A673 (cell line): Measurements from ENCODE around the gene MYF5. TPM values are rescaled to one million over a fixed set of nuclear protein-coding genes. Genes with fewer than 3 reads are reported as not detected.

Experiments used
- BruUV-seq: library from RNA; stranded (reverse); fragments of 400-500 nt; replicated peaks from 2 replicates; lab custom pipeline; 2021; lab: Mats Ljungman, UMichigan
- CTCF ChIA-PET: fragments of 300-600 bp; sonication (Branson Sonifier 250); formaldehyde crosslinking; loops from one replicate; lab custom pipeline; 2022; ENCODE audit warnings: antibody characterized with exemption; lab: Charles Lee
- POLR2A ChIA-PET: fragments of 300-600 bp; sonication (Branson Sonifier 250); formaldehyde crosslinking; loops from one replicate; lab custom pipeline; 2022; ENCODE audit warnings: antibody characterized with exemption; ENCODE audit not compliant: low non-redundant PET; lab: Charles Lee
- DNase-seq: peaks from one replicate; pipeline ENCODE4 v3.0.0-alpha.2; 2015; ENCODE audit warnings: low spot score
- H3K27ac ChIP-seq: fragments of 200-600 bp; sonication (generic); 2 replicates; pipeline ENCODE4 v1.5.1; 2016; ENCODE audit warnings: mixed run types, low read depth, mild to moderate bottlenecking, mixed read lengths, antibody characterized with exemption, low read length; ENCODE audit not compliant: poor library complexity, severe bottlenecking
- H3K27me3 ChIP-seq: fragments of 200-600 bp; sonication (generic); replicated peaks from 2 replicates; pipeline ENCODE4 v1.6.1; 2017; ENCODE audit warnings: mixed run types, low read depth, mild to moderate bottlenecking, mixed read lengths, antibody characterized with exemption, low read length; ENCODE audit not compliant: insufficient read depth, poor library complexity
- H3K36me3 ChIP-seq: fragments of 200-600 bp; sonication (generic); 2 replicates; pipeline ENCODE4 v1.6.1; 2016; ENCODE audit warnings: mixed run types, mild to moderate bottlenecking, mixed read lengths, antibody characterized with exemption, low read length; ENCODE audit not compliant: insufficient read depth, poor library complexity, severe bottlenecking
- H3K4me1 ChIP-seq: fragments of 200-600 bp; sonication (generic); 2 replicates; pipeline ENCODE4 v1.6.1; 2017; ENCODE audit warnings: mixed run types, mild to moderate bottlenecking, mixed read lengths, antibody characterized with exemption, low read length; ENCODE audit not compliant: insufficient read depth, poor library complexity, severe bottlenecking
- H3K4me3 ChIP-seq: fragments of 200-600 bp; sonication (generic); 2 replicates; pipeline ENCODE4 v1.5.1; 2016; ENCODE audit warnings: low read depth, mixed run types, mild to moderate bottlenecking, mixed read lengths, low read length; ENCODE audit not compliant: poor library complexity, severe bottlenecking
- H3K9me3 ChIP-seq: fragments of 200-600 bp; sonication (generic); 2 replicates; pipeline ENCODE4 v1.6.1; 2016; ENCODE audit warnings: mixed run types, low read depth, mild to moderate bottlenecking, mixed read lengths, antibody characterized with exemption, low read length; ENCODE audit not compliant: poor library complexity, severe bottlenecking
- CTCF ChIP-seq: fragments of 300-800, 200-600 bp; sonication (generic); conservative IDR thresholded peaks from 2 replicates; pipeline ENCODE4 v1.5.1; 2017; ENCODE audit warnings: low read depth, mild to moderate bottlenecking, antibody characterized with exemption, low read length, moderate library complexity, mixed read lengths
- EZH2 ChIP-seq: fragments of 200-600 bp; sonication (generic); IDR thresholded peaks from 2 replicates; pipeline ENCODE4 v1.6.1; 2017; ENCODE audit warnings: borderline replicate concordance, low read depth, mild to moderate bottlenecking, mixed read lengths, antibody characterized with exemption, low read length; ENCODE audit not compliant: poor library complexity, severe bottlenecking
- intact Hi-C: fragments of 100-400 bp; cut with micrococcal nuclease; formaldehyde crosslinking; loops from one replicate; pipeline ENCODE4 v1.10.0; 2022; ENCODE audit not compliant: unreplicated experiment
- total RNA-seq: library from RNA; stranded (reverse); gene quantifications from 2 replicates; pipeline ENCODE4 v1.2.3, GENCODE V29; 2021

The MYF5 gene
- total RNA-seq, 1 experiment from 2014 or later = not detected

GRCh38 chr12:80749456-80749855 lies 32.7 kb downstream of the MYF5 start:
- H3K4me3 ChIP-seq = no peak overlapping the region
- H3K27ac ChIP-seq = no peak overlapping the region
- TF ChIP-seq CTCF (no peak), EZH2 (no peak)
- no peak for DNase-seq
- ChIA-PET CTCF (no interaction called here), POLR2A (no interaction called here)
- H3K36me3 ChIP-seq = no peaks in the 10 kb centered on the region
- no peaks in the 10 kb centered on the region for H3K9me3 ChIP-seq
- no peaks in the 10 kb centered on the region for H3K4me1 ChIP-seq
- H3K27me3 ChIP-seq = no peaks in the 10 kb centered on the region
- no TSS peak for BruUV-seq
- intact Hi-C loops = no loop called here

- ChIA-PET CTCF (no interaction called here), POLR2A (no interaction called here)
- Histone ChIP-seq H3K36me3 (no peaks in the 10 kb centered on the region), H3K4me3 (no peak overlapping the region), H3K27ac (no peak overlapping the region), H3K27me3 (no peaks in the 10 kb centered on the region), H3K4me1 (no peaks in the 10 kb centered on the region), H3K9me3 (no peaks in the 10 kb centered on the region)
- BruUV-seq = no TSS peak
- no peak for TF ChIP-seq EZH2
- TF ChIP-seq CTCF = no peak
- DNase-seq = no peak
- intact Hi-C loops = no loop called here
Measured at GRCh38 chr12:80752464-80752863, 35.8 kb downstream of the MYF5 start.

- no peak overlapping the region for H3K4me3 ChIP-seq
- intact Hi-C loops = no loop called here
- no peaks in the 10 kb centered on the region for H3K36me3 ChIP-seq
- H3K27me3 ChIP-seq = no peaks in the 10 kb centered on the region
- H3K27ac ChIP-seq = no peak overlapping the region
- POLR2A ChIA-PET = no interaction called here
- no peak for DNase-seq
- H3K9me3 ChIP-seq = no peaks in the 10 kb centered on the region
- CTCF ChIA-PET = interaction anchor here (0.6 kb wide), 1 partner anchor 10 kb away, joined by 3 read pairs; no protein-coding TSS in a partner anchor
- no TSS peak for BruUV-seq
- H3K4me1 ChIP-seq = no peaks in the 10 kb centered on the region
- no peak for TF ChIP-seq CTCF
- no peak for TF ChIP-seq EZH2
Measured at GRCh38 chr12:80754274-80754673, 37.6 kb downstream of the MYF5 start.
